ENCODE measurements around the gene ADGRV1.
"Not testable (repeated sequence)": the region's sequence is repeated elsewhere in the genome, so short reads cannot be mapped to it uniquely, and the experiment has no call there.

GRCh38 chr5:90576566-90576965, 18.0 kb downstream of the ADGRV1 start:
- TF ChIP-seq CTCF, POLR2A, POLR2AphosphoS5 (IDR thresholded peaks at IDR 0.05): not testable (repeated sequence)

All from prostate gland (tissue), 2 donors.